GM19238 (cell line): ENCODE measurements around the gene NEU4.
"Not testable (repeated sequence)": the region's sequence is repeated elsewhere in the genome, so short reads cannot be mapped to it uniquely, and the experiment has no call there.

Experiments used
- DNase-seq: peaks from one replicate; pipeline ENCODE4 v3.0.0; 2011; ENCODE audit warnings: low spot score; ENCODE audit not compliant: insufficient read length

The NEU4 gene

DNA sequence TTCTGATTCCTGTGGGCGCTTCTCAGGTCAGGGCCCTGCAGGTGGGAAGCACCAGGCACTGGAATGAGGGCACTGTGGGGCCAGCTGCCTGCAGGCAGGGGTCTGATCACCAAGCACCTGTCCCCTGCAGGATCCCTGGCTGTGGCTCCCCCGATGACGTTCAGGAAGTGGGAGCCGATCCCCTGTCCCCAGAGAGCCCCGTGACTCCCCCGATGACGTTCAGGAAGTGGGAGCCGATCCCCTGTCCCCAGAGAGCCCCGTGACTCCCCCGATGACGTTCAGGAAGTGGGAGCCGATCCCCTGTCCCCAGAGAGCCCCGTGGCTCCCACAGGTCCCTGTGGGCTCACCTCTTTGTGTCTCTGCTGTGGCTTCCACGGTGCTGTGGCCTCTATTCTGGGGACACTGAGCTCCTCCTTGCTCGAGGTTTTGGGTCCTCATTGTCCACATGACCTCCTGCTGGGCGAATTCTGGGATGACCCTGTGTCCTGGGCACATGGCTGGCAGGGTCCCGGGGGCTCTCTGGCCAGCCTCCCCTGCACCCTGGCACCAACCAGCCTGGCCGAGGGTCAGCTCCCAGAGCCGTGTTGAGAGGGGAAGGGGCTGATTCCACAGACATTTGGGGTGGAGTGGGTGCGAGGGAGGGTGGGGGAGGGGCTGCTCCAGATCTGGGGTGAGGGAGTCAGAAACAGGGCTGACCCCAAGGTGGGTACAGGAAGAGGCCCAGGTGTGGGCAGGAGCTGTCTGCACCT lies 4.8 kb downstream of the NEU4 start:
- DNase-seq: no peak

DNA sequence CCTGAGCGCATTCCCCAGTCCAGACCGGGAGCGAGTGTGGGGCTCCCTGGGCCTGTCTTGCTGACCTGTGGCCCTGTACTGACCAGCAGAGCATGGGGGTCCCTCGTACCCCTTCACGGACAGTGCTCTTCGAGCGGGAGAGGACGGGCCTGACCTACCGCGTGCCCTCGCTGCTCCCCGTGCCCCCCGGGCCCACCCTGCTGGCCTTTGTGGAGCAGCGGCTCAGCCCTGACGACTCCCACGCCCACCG lies 5.3 kb downstream of the NEU4 start:
- no peak for DNase-seq

DNA sequence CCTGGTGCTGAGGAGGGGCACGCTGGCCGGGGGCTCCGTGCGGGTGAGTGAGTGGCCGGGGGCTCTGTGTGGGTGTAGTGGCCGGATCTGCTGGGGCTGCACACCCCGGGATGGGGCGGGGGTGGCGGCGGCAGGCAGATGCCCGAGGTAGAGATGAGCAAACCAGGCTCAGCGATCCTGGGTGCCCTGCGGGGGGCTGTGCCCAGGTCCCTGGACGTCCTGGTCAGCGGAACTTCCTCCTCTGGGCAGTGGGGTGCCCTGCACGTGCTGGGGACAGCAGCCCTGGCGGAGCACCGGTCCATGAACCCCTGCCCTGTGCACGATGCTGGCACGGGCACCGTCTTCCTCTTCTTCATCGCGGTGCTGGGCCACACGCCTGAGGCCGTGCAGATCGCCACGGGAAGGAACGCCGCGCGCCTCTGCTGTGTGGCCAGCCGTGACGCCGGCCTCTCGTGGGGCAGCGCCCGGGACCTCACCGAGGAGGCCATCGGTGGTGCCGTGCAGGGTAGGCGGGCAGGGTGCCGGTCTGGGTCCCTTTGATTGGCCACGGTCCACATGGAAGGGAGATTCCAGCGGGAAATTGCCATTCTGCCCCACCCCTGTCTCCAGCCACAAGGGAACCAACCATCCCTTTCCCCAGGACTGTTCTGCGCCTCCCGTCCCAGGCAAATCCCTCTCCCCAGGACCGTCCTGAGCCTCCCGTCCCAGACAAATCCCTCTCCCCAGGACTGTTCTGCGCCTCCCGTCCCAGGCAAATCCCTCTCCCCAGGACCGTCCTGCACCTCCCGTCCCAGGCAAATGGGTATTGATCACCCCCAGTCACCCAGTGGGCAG lies 5.9 kb downstream of the NEU4 start:
- DNase-seq: no peak

DNA sequence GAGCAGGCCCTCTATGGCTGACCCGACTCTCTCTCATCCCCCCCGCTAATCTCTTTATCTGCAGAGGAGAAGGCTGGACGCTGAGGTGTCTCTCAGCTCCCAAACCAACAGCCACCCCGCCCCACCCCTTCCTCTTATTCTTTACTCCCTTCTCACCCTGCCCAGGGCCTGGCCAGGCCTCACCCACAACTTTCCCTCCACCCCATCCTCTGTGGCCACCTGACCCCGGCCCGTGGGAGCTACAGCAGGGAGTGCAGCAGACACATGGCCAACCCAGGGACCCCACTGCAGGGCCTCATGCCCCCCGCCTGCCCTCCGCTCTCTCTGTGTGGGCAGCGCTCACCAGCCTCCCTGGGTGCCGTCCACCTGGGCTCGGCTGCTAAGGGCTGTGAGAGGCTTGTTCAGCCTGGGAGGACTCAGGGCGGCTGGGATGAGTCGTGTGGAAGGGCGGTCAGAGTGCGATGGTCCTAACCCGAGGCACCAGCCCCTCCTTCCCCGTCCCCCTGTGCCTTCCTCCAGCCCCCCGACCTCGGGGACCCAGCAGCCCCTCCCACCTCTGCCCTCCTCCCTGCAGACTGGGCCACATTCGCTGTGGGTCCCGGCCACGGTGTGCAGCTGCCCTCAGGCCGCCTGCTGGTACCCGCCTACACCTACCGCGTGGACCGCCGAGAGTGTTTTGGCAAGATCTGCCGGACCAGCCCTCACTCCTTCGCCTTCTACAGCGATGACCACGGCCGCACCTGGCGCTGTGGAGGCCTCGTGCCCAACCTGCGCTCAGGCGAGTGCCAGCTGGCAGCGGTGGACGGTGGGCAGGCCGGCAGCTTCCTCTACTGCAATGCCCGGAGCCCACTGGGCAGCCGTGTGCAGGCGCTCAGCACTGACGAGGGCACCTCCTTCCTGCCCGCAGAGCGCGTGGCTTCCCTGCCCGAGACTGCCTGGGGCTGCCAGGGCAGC lies 6.8 kb downstream of the NEU4 start:
- no peak for DNase-seq

DNA sequence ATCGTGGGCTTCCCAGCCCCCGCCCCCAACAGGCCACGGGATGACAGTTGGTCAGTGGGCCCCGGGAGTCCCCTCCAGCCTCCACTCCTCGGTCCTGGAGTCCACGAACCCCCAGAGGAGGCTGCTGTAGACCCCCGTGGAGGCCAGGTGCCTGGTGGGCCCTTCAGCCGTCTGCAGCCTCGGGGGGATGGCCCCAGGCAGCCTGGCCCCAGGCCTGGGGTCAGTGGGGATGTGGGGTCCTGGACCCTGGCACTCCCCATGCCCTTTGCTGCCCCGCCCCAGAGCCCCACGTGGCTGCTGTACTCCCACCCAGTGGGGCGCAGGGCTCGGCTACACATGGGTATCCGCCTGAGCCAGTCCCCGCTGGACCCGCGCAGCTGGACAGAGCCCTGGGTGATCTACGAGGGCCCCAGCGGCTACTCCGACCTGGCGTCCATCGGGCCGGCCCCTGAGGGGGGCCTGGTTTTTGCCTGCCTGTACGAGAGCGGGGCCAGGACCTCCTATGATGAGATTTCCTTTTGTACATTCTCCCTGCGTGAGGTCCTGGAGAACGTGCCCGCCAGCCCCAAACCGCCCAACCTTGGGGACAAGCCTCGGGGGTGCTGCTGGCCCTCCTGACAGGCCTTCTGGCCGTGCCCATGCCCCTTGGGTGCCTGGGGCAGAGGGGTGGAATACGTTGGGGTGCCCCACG lies 7.6 kb downstream of the NEU4 start:
- no peak for DNase-seq

GRCh38 chr2:241817126-241817820 lies 8.3 kb downstream of the NEU4 start:
- DNase-seq: no peak

DNA sequence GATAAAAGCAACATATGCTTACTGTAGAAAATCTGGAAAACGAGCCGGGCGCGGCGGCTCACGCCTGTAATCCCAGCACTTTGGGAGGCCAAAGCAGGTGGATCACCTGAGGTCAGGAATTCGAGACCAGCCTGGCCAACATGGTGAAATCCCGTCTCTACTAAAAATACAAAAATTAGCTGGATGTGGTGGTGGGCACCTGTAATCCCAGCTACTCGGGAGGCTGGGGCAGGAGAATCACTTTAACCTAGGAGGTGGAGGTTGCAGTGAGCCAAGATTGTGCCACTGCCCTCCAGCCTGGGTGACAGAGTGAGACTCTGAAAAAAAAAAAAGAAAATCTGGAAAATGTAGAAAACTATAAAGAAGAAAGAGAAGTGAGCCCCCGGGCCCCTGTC lies 8.8 kb downstream of the NEU4 start:
- DNase-seq: not testable (repeated sequence)

- DNase-seq: no peak
These were observed 9.4 kb downstream of the NEU4 start for GRCh38 chr2:241818229-241818942.

DNA sequence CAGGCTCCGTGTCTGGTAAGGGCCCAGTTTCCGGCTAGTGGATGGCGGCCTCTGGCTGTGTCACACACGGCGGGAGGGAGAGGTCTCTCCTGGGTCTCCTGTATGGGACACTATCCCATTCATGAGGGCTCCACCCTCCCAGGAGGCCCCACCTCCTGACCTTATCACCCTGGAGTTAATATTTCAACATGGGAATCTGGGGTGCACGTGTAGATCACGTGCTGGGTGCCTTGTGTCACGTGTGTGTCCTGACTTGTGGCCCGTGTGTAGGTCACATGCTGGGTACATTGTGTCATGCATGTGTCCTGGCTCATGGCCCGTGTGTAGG lies 9.9 kb downstream of the NEU4 start:
- DNase-seq: no peak

GRCh38 chr2:241819947-241820624 lies 11.1 kb downstream of the NEU4 start:
- not testable (repeated sequence) for DNase-seq

GRCh38 chr2:241820625-241821384 lies 11.8 kb downstream of the NEU4 start:
- DNase-seq: no peak

GRCh38 chr2:241821460-241822263 lies 12.7 kb downstream of the NEU4 start:
- no peak for DNase-seq

- no peak for DNase-seq
These were observed 13.3 kb downstream of the NEU4 start for GRCh38 chr2:241822264-241822623.

DNA sequence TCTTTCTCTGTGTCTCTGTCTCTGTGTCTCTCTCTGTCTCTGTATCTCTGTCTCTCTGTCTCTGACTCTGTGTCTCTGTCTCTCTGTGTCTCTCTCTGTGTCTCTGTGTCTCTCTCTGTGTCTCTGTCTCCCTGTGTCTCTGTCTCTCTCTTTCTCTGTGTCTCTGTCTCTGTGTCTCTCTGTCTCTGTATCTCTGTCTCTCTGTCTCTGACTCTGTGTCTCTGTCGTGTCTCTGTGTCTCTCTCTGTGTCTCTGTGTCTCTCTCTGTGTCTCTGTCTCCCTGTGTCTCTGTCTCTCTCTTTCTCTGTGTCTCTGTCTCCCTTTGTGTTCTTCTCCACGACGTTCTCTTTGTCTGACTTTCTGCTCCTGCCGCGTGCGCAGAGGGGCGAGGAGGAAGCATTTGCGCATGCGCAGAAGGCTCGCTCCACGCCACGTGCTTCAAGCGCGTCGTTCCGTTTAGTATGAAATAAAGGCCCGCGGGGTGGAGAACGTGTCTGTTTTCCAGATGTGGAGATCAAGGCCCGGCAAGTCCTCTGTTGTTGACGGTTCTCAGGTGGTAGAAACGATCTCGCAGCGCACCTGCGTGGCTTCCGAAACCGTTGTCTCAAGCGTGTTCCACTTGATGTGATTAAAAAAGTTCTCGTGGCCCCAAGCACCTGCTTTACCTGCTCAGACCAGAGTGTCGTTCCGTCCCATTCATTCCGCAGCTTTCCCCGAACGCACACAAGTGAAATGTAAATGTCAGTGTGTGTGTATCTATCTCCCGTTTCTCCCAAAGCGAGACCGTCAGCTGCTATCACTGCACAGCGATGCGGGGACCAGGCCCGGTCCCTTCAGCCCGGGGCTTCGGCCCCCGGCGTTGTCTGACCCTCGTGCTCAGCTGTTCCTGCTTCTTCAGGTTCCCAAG lies 14.8 kb downstream of the NEU4 start:
- not testable (repeated sequence) for DNase-seq

DNA sequence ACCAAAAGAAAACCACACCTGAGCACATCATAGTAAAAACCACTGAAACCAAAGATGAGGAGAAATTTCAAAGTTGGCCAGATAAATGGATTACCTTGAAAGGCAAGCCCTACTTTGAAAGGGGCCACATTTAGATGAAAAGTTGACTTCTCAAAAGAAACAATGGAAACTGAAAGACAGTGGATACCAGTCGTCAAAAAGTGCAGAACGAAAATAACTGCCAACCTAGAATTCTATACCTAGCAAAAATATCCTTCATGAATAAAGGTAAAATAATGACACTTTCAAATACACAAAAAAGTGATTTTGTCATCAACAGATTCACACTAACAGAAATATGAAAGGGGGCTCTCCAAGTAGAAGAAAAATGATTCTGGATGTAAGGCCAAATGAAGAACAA lies 18.4 kb downstream of the NEU4 start:
- DNase-seq: no peak

GRCh38 chr2:241833101-241833663 lies 24.2 kb downstream of the NEU4 start:
- DNase-seq: no peak
